NCI-H2107 (cell line): Measurements from ENCODE around the gene CD40.

Experiments
- DNase-seq: peaks from one replicate; lab custom pipeline; 2025; lab: John Stamatoyannopoulos, UW

CD40 gene

DNA sequence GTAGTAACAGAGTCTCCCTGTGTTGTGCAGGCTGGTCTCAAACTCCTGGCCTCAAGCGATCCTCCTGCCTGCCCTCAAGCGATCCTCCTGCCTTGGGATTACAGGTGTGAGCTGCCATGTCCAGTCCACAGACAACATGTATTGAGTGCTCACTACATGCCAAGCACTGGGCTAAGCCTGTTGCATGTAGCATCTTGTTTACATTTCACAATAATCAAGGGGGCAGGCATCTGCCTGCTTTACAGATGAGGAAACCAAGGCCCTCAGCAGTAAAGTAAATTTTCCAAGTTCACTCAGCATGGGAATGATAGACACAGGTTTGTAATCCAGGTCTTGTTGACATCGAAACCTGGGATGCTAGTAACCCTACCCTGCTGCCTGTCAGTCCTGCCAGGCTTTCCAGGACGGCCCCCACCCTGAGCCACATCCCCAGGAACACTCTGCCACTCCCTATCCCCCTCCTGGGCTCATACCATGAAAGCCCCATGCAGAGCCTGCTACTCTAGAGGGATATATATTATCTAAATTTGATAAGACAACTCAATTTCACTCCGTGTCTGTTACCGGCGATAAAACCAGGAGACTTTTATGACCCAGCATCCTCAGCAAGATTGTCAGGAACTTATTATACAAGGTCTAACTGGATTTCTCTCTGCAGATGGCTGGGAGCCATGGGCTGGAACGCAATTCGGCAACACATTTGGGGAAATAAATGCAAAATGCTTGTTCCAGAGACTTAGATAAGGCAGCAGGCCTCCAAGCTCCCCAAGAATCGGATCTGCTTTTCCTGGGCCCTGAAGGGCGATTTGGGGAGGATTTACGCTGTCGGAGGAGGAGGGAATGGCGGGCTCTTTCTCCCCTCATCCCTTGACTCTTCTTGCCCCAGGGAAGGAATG is 30.4 kb downstream of the CD40 start:
- DNase-seq = no peak

- no peak for DNase-seq
Observed at GRCh38 chr20:46150943-46151342, 32.8 kb downstream of the CD40 start.

GRCh38 chr20:46151936-46152335 is 33.8 kb downstream of the CD40 start:
- no peak for DNase-seq

DNA sequence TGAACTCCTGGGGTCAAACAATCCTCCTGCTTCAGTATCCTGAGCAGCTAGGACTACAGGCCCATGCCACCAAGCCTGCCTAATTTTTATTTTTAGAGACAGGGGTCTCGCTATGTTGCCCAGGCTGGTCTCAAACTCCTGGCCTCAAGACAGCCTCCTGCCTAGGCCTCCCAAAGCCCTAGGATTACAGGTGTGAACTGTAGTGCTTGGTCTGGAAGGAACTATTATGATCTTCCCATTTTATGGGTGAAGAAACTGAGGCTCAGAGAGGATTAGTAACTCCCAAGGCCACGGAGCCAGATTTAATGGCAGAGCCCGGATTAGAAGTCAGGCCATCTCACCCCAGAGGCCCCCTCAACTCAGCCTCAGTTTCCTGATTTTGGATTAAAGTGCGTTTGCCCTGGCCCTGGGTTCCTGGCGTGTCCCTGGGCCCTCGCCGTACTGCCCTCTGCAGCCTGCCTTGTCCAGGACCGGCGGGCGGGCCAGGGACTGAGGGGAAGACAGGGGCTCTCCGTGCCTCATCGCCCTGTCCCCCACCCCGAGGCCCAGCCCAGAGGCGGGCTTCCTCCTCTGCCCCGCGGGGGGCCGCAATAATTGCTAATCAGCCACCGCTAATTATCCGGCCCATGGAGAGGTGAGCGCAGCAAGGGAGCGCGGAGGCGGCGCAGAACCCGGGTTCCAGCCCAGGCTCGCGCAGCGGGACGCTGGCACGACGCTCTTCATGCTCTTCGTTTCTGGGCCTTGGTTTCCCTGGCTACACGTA is 34.9 kb downstream of the CD40 start:
- no peak for DNase-seq

DNA sequence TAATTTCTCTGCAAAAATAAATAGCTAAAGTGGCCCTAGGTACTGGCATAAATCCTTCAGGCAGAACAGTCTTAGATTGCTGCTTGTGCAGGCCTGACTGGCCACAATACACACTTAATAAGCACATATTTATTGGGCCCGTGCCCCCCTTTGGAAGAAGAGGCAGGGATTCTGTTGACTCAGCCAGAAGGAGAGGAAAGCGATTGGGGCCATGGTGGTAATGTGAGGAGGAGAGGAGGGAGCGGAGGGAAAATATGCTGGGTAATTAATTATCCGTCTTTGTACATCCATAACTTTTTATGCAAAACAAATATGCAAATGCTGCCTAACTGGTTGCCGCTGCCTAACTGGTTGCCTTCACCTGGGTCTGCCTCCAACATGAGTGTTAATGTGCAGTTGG is 36.2 kb downstream of the CD40 start:
- no peak for DNase-seq

DNA sequence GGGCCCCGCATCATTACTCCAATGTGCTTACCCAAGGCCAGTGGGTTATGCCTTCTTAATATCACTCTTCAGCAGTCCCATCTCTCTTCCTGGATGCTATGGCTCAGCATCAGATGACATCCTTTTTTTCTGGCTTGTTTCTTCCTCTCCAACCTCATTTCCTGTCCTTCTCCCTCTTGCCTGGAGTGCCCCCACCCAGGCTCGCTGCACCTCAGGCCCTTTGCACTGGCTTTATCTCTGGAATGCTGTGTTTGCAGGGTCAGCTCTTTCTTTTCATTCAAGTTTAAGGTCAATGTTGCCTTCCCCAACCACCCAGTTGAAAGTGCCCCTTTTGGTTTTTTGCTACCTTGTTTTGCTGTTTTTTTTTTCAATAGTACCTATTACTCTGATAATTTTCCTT is 36.7 kb downstream of the CD40 start:
- no peak for DNase-seq

- no peak for DNase-seq
Observed at GRCh38 chr20:46156065-46156464, 38.0 kb downstream of the CD40 start.

DNA sequence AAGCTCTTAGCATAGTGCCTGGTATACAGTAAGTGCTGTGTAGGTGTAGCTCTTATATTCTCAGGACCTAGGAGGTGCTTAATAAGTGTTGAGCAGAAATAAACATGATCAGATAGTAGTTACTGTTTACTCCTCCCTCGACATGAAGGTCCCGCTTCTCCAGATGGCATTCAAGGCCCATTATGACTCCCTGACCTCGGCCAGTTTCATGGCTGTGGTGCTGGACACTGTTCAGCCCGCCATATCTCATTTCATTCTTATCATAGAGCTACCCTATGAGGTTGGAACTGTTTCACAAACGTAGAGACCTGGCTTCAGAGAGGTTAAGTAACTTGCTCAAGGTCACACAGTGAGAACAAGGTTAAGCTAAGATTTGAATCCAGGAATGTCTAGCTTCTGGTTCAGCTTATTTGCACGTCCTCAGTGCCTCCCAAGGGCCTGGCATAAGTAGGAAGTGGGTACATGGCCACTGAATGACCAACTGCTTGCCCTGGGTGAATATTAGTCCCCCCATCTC is 39.0 kb downstream of the CD40 start:
- no peak for DNase-seq

DNA sequence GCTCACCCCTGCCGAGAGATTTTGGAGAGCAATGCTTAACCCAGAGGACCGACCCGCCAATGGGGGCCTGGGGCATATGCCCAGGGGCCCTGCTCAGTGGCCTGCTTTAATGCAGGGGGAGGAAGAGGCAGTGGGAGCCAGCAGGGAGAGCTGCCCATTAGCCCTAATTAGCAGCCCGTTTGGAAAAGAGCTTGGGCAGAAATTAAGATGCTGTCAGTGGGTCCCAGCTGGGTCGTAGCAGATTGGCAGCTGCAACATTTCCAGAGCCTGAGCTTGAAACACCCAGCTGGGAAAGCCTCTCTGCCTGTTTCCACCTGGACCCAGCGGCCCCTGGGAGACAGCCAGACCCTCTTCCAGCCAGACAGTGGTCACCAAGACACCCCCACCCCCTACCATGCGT is 39.5 kb downstream of the CD40 start:
- no peak for DNase-seq

DNA sequence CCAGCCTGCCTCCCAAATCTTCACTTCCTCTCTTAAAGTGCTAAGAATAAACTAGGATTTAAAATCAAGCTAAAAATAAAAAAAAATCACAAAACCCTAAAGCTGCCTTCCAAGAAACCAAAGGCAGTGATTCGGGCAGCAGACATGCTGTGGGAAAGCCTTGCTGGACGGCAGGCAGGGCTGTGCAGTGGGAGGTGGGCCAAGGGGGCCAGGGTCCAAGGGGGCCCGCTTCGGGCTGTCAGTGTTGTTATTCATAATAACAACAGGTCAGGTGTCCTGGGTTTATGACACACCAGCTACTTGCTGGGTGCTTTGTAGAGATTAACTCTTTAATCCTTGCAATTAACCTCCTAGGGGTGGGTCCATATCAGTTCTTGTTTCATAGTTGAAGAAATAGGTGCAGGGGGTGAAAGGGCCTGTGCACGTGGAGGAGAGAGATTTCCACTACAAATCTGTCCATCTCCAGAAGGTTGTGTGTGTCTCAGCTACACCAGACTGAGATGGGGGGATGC is 40.4 kb downstream of the CD40 start:
- DNase-seq = no peak

DNA sequence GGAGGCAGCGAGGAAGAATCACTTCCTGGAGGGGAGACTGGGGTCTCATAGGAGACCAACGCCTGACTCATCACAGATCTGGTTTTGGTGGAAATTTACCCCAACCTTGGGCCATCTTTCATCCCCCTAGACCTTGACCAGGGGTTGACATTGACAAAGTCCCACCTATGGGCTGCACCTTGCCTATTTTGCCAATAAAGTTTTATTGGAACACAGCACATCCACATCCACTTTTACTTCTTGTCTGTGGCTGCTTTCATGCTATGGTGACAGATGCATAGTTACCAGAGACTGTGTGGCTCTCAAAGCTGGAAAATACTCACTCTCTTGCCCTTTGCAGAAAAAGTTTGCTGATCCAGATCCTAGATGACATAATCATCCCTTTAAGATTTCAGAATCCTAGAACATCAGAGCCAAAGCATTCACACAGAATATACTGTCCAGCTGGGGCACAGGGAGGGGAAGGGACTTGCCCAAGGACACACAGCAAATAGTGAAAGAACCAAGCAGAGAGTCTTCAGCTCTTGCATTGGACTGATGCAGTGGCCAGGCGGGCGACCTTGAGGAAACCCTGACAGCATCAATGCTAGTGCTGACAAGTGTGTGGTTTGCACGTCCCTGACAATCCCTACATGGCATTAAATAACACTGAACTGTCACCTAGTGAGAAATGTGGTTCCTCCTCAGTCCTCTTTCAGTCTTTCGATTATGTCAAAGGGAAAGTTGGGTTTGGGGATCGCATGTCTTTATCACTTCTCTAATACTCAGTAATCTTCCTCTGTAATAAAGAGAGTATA is 41.2 kb downstream of the CD40 start:
- DNase-seq = no peak

- no peak for DNase-seq
Observed at GRCh38 chr20:46160661-46161060, 42.5 kb downstream of the CD40 start.

DNA sequence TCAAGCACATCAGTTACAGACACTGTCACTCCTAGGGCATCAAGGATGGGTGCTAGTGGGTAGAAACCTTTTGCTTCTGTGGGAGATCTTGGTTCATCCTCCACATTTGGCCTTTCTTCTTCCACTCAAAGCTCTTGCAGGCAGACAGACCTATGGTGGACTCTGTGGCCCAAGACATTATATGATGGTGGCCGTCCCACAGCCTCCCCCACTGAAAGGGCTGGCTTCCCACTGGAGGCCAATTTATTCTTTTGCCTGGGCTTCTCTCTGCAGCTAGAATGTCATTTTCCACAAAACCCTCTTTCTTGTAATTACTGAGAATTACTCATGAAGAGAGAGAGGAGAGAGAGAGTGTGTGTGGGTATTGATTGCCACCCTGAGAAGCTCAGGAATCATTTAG is 43.8 kb downstream of the CD40 start:
- DNase-seq = no peak

GRCh38 chr20:46164254-46164653 is 46.1 kb downstream of the CD40 start:
- DNase-seq = no peak

DNA sequence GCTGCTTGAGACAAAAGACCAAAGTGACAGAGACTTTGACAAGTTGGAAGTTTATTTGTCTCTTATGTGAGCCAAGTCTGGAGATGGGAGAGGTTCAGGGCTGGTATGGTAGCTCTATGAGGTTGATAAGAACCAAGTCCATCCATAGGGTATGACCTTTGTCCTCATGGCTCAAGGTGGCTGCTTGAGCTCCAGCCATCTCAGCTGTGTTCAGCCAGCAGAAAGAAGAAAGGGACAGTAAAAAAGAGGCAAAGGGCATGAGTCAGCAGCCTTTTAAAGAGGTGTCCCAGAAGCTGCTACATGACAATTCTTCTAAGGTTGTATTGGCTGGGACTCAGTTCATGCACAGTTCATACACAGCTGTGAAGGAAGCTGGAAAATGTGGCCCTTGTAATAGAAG is 49.0 kb downstream of the CD40 start:
- no peak for DNase-seq

DNA sequence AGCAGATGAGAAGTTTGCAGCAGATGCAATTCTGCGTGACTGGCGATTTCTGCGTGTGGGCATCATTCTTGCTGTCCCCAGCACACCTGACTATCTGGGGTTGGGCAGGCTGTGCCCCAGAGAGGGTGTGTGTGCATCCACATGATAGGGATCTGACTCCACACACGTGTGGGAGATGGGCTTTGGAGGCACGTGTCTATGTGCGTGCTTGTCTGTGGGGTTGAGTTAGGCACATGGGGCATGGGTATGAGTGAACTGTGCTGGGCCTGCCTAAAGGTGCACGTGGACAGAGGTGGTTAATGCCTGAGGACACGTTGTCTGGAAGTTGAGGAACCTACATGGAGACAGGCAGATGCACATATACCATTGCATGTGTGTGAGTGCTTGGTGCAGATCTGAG is 50.3 kb downstream of the CD40 start:
- no peak for DNase-seq

DNA sequence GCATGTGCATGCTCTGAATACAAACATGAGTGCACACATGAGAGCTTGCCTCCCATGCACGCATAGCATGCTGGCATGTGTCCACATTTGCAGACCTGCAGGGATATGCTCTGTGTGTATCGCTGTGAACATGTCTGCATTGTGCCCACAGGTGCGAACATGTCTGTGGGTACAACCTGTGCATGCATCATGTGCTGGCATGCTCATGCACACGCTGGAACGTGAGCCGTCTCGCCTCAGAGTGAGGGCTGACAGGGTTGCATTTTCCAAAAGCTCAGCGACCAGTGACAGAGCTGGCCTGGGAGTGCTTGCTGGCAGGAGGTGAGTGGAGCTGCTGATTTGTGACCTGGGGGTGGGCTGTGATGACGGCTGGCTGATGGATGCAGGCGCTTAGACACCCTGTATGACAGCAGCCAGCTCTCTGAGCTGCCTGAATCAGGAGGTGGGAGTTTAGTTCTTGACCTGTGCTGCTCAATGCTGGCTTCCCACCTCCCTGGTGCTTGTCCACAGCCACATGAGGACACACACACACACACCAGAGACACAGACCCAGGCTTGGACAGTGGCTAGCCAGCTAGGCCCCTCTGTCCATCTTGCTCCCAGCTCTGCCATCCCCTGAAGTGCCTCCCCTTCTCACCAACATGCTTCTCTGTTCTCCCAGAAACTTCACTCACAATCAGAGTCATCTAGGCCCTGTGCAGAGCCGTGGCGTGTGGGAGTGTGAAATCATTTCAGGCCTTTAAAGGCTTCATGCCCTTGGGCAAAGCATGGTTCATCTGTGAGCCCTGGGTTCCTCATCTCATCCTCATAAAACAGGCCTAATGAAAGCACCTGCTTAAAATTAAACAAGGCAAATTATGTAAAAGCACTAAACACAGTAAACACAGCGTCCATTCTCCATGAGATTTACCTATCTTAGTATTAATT is 51.4 kb downstream of the CD40 start:
- DNase-seq = no peak

DNA sequence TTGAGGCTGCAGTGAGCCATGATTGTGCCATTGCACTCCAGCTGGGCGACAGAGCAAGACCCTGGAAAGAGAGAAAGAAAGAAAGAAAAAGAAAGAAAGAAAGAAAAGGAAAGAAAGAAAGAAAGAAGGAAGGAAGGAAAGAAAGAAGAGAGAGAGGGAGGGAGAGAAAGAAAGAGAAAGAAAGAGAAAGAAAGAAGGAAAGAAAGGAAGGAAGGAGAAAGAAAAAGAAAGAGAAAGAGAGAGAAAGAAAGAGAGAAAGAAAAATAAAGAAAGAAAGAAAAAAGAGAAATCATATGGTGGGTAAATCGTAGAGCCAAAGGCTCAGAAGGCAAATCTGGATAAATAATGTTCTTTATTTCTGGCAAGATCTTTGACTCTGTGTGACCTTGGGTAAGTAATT is 53.4 kb downstream of the CD40 start:
- DNase-seq = no peak

GRCh38 chr20:46171909-46172308 is 53.8 kb downstream of the CD40 start:
- no peak for DNase-seq

GRCh38 chr20:46172455-46172854 is 54.3 kb downstream of the CD40 start:
- no peak for DNase-seq

DNA sequence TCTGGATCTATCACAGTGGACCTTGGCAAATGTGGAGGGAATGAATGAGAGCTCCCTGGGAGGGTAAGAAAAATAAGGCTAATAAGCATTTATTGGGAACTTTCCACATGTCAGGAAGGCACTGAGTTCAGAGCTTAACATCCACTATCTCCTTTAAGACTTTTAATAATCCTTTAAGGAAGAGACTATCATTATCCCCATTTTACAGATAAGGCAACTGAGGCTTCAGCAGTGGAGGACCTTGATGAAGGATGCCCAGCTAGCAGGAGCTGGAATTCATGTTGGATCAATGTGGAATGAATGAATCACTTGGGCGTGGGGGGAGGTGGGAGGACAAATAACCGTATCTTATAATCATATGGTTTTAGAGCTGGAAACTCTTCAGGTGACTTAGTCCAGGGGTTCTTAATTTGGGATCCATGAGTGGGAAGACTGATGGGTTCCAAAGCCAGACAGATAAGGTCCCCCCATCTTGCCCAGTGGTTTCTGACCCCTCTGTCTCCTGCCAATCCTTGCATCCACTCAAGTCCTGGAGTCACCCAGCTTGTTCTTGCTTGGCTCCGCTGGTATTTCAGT is 54.9 kb downstream of the CD40 start:
- no peak for DNase-seq
